A549 treated with Hydrocortisone at 1 μM for 4 hours (cell line): Measurements from ENCODE around the gene DEDD2. TPM values are rescaled to one million over a fixed set of nuclear protein-coding genes. Genes with fewer than 3 reads are reported as not detected.

ENCODE experiments used
- total RNA-seq: library from RNA; stranded (reverse); fragments of 200-300 nt; extraction: Qiagen RNA extraction; gene quantifications from 5 replicates; pipeline ENCODE4 v1.2.3, GENCODE V29; 2022

DEDD2 gene, protein sequence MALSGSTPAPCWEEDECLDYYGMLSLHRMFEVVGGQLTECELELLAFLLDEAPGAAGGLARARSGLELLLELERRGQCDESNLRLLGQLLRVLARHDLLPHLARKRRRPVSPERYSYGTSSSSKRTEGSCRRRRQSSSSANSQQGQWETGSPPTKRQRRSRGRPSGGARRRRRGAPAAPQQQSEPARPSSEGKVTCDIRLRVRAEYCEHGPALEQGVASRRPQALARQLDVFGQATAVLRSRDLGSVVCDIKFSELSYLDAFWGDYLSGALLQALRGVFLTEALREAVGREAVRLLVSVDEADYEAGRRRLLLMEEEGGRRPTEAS
- total RNA-seq = 59.0 to 69.4 TPM (median 63.5 TPM) in 5 replicates

DNA sequence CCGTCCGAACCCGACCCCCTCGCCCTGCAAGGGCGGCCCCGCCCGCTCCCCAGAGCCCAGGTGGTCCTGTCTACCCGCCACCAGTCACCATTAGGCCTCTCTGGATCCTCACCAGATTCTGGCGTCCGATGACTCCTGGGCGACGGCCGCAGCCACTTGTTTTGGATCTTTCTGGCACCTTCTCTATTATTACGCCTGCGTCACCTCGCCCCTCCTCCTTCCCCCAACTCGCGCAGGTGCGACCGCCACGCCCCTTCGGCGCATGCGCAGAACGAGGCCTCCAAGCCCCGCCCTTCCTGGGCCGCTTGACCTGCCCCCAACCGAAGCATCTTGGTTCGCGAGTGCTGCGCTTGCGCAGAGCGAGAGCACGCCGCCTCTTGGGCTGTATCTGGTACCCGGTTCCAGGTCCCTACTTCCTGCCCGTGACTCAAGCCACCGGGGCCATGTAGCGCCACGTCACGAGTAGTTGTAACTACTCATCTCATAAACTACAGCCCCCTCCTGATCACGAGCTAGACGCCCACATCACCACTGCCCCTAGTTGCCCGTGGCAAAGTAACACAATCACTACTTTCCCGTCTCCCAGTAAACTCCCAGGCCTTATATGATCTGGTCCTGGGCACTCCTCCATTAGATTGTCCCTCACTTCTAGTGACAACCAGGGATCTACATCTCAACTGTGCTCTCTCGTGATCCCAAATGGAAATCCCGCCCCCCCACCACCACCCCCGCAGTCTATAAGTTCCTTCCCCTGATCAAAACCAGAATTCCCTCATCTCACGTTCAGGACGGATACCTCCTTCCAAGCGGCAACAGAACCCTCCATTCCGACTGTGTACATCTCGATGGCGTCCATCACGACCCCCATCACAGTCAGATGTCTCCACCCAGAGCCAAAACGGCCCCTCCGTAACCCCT lies at the start of gene DEDD2:
Gene DEDD2, minus strand, starts transcription at position 158 of the 918 bp plus-strand sequence. CDS start 670 bp downstream, outside the sequence.

DNA sequence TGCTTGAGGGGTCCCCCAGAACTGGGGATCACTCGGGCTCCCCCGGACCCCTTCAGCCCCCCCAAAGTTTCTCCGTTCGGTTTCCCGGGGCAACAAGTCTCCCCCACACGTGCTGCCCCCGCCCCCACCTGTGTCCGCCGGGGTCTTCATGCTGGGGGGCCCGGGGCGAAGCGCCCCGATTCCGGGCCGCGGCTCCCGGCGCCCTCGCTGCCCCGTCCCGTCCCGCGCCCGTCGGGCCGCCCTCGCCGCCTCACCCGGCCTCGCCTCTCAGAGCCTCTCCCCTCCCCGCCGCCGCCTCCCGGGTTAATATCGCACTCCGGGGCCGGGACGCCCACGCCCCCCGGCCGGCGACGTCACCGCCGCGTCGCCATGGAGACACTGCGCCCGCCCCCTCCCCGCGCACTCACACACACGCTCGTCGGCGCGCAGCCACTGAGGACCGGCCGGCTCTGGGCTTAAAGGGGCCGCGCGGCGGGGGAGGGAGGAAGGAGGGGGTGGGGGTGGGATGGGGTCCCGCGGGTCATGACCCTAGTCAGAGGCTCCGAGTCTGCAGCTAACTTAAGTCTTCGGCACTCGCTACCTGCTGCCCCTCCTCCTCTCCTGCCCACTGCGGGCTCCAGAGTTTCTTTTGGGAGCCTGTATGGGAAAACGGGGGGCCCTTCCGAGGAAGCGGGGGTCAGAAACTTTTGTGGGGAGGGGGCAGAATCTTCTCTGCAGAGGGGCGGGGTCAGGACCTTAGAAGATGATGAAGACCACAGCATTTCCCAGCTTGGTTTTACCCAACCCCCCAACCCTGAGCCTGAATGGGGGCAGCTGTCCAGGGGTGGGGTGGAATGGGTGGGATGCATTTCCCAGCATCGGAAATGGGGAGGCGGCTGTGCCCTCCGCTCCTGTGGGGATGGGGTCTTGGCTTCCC lies 37.6 kb upstream of the DEDD2 start, which contains the start of gene ERF:
Gene ERF, minus strand, starts transcription at position 279 of the 916 bp plus-strand sequence. Its CDS starts 129 bp downstream, at position 150.

DNA sequence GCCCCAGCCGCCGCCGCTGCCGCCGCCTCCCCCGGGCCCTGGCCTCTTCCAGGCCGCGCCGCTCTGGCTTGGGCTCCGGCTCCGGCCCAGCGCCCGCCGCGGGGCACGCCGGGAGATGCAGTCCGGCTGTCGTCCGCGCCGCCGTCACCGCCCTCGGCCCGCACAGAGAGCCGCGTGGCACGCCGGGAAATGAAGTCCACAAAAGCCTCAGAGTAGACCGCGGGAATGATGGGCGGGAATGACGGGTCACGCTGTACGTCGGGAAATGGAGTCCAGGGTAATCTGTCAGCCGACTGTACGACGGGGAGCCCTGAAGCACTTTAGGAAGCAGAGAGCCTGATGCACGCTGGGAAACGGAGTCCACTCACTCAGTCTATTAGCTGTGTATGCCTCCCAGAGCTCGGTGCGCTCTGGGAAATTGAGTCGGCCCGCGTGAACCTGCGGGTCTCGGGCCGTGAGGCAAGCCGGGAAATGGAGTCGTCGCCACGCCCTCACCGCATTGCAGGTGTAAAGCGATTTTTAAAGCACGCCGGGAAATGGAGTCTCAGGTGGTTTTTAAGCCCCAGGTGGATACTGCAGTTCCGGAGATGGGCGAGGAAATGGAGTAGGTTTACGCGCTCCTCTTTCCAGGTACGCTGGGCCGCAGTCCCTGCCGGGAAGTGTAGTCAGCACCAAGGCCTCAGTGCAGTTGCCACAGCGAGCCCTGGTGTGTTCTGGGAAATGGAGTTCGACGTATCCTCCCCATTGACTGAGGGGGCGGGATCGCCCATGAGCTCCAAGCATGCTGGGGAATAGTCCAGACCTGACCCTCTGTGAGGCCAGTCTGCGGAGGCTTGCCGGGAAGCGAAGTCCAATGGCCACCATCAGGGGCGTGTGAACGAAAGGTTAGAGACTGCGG lies 25.3 kb upstream of the DEDD2 start, which contains the start of gene GSK3A:
Gene GSK3A, minus strand, starts transcription at position 91 of the 898 bp plus-strand sequence. CDS start 137 bp downstream, outside the sequence.

DNA sequence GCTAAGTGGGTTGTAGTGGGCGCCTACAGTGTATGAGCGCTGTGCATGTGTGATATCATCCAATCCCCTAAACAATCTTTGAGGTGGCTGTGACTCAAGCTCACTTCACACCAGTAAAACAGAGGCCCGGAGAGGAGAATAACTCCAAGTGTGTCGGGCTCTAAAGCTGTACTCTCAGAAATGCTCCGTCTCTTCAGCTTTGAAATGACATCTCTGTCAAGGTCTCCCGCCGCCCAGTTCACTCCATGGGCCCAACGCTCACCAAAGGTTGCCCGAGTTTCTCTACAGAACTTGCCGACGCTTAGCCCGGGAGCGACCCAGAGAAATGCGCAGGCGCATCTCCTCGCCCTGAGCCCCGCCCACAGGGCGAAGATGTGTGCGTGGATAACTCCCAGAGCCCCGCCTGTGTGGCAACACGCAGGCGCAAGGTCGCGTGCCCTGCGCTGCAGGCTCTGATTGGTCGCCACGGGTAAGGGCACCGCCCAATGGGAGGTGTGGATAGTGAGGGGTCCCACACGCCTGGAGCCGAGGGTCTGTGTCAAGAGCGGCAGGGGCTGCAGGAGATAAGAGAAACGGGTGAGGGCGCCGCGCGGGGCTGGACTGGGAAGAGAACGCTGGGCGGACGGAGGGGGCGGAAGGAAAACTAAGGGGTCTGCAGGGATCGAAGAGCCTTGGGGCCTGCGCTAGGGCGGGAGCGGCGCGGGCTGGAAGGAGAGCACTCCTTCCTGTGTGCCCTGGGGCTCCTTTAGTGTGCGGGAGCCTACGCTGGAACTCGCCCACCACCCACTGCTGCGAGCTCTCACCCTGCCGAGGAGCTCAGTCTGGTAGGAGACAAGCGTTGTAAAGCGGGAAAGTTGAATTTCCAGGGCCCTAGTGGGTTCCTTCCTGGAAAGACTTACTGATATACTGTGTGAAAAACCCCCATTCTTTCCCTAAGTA lies 2.6 kb upstream of the DEDD2 start, which contains the start of gene ZNF526:
Gene ZNF526, plus strand, starts transcription at position 501 of the 939 bp plus-strand sequence. CDS start 4,092 bp downstream, outside the sequence.

Other genes starting within 250 kb of the DEDD2 start
- 4.0 to 4.6 TPM (median 4.2 TPM) in 5 replicates for gene ATP1A3, start 223.4 kb downstream of the DEDD2 start, total RNA-seq
- 0.38 to 0.52 TPM (median 0.48 TPM) in 5 replicates for gene GRIK5, start 147.5 kb downstream of the DEDD2 start, total RNA-seq
- gene ZNF574, start 141.5 kb downstream of the DEDD2 start, total RNA-seq = 32.0 to 38.0 TPM (median 35.5 TPM) in 5 replicates
- gene POU2F2, start 85.2 kb downstream of the DEDD2 start, total RNA-seq = 0.33 to 0.80 TPM (median 0.70 TPM) in 5 replicates
- gene ZNF526, start 2.6 kb upstream of the DEDD2 start, total RNA-seq = 18.7 to 20.1 TPM (median 20.0 TPM) in 5 replicates
- gene GSK3A, start 24.9 kb upstream of the DEDD2 start, total RNA-seq = 118 to 151 TPM (median 144 TPM) in 5 replicates
- gene ERF, start 37.5 kb upstream of the DEDD2 start, total RNA-seq = 105 to 120 TPM (median 116 TPM) in 5 replicates
- 43.1 to 51.1 TPM (median 46.7 TPM) in 5 replicates for gene CIC, start 51.6 kb upstream of the DEDD2 start, total RNA-seq
- 3.3 to 4.2 TPM (median 3.7 TPM) in 5 replicates for gene PRR19, start 84.5 kb upstream of the DEDD2 start, total RNA-seq
- 111 to 151 TPM (median 145 TPM) in 5 replicates for gene PAFAH1B3, start 84.9 kb upstream of the DEDD2 start, total RNA-seq
- gene TMEM145, start 95.6 kb upstream of the DEDD2 start, total RNA-seq = 3.2 to 4.0 TPM (median 3.9 TPM) in 5 replicates
- 20.2 to 29.1 TPM (median 23.4 TPM) in 5 replicates for gene MEGF8, start 108.0 kb upstream of the DEDD2 start, total RNA-seq
- gene CNFN, start 172.6 kb upstream of the DEDD2 start, total RNA-seq = 29.2 to 53.3 TPM (median 43.8 TPM) in 5 replicates
- 1.3 to 2.8 TPM (median 1.7 TPM) in 5 replicates for gene LIPE, start 209.7 kb upstream of the DEDD2 start, total RNA-seq
- 0.09 TPM in 1 of 5 replicates, not detected in the others for gene CXCL17, start 225.3 kb upstream of the DEDD2 start, total RNA-seq